Measurements from ENCODE around the gene SCN1A. TPM values are rescaled to one million over a fixed set of nuclear protein-coding genes. Genes with fewer than 3 reads are reported as not detected.

SCN1A gene
- total RNA-seq, 1 donor from 2014 or later, result 0.26 TPM

GRCh38 chr2:165970663-165971062 is 157.2 kb downstream of the SCN1A start:
- no peaks in the 10 kb centered on the region for H3K4me1 Mint-ChIP-seq (ENCODE audit: low read depth)
- DNase-seq (ENCODE audit: low spot score, unreplicated experiment), result no peak
- no peak for TF ChIP-seq CTCF (IDR thresholded peaks at IDR 0.05; ENCODE audit: unreplicated experiment)
- H3K27ac Mint-ChIP-seq, result no peak overlapping the region
- H3K36me3 Mint-ChIP-seq (ENCODE audit: insufficient read depth), result no peaks in the 10 kb centered on the region
- H3K27me3 Mint-ChIP-seq, result no peaks in the 10 kb centered on the region
- no peak overlapping the region for H3K4me3 Mint-ChIP-seq (ENCODE audit: low read depth)
- H3K9me3 Mint-ChIP-seq (ENCODE audit: low read depth), result no peaks in the 10 kb centered on the region

GRCh38 chr2:165969227-165969626 is 158.6 kb downstream of the SCN1A start:
- Mint-ChIP-seq H3K4me1 (ENCODE audit: low read depth) (no peaks in the 10 kb centered on the region), H3K4me3 (ENCODE audit: low read depth) (no peak overlapping the region), H3K27ac (no peak overlapping the region), H3K27me3 (no peaks in the 10 kb centered on the region), H3K36me3 (ENCODE audit: insufficient read depth) (no peaks in the 10 kb centered on the region), H3K9me3 (ENCODE audit: low read depth) (no peaks in the 10 kb centered on the region)
- DNase-seq (ENCODE audit: low spot score, unreplicated experiment), result no peak
- no peak for TF ChIP-seq CTCF (IDR thresholded peaks at IDR 0.05; ENCODE audit: unreplicated experiment)

- Mint-ChIP-seq H3K4me1 (ENCODE audit: low read depth) (no peaks in the 10 kb centered on the region), H3K27me3 (no peaks in the 10 kb centered on the region), H3K36me3 (ENCODE audit: insufficient read depth) (no peaks in the 10 kb centered on the region), H3K9me3 (ENCODE audit: low read depth) (no peaks in the 10 kb centered on the region), H3K4me3 (ENCODE audit: low read depth) (no peak overlapping the region), H3K27ac (no peak overlapping the region)
- DNase-seq (ENCODE audit: low spot score, unreplicated experiment), result no peak
- no peak for TF ChIP-seq CTCF (IDR thresholded peaks at IDR 0.05; ENCODE audit: unreplicated experiment)
Observed at GRCh38 chr2:165967746-165968145, 160.1 kb downstream of the SCN1A start.

- H3K9me3 Mint-ChIP-seq (ENCODE audit: low read depth), result no peaks in the 10 kb centered on the region
- no peaks in the 10 kb centered on the region for H3K36me3 Mint-ChIP-seq (ENCODE audit: insufficient read depth)
- DNase-seq (ENCODE audit: low spot score, unreplicated experiment), result no peak
- TF ChIP-seq CTCF (IDR thresholded peaks at IDR 0.05; ENCODE audit: unreplicated experiment), result no peak
- no peak overlapping the region for H3K4me3 Mint-ChIP-seq (ENCODE audit: low read depth)
- no peaks in the 10 kb centered on the region for H3K4me1 Mint-ChIP-seq (ENCODE audit: low read depth)
- no peak overlapping the region for H3K27ac Mint-ChIP-seq
- no peaks in the 10 kb centered on the region for H3K27me3 Mint-ChIP-seq
Observed at GRCh38 chr2:165961818-165962217, 166.0 kb downstream of the SCN1A start.

GRCh38 chr2:165959371-165959770 is 168.4 kb downstream of the SCN1A start:
- no peaks in the 10 kb centered on the region for H3K27me3 Mint-ChIP-seq
- no peak overlapping the region for H3K4me3 Mint-ChIP-seq (ENCODE audit: low read depth)
- no peaks in the 10 kb centered on the region for H3K36me3 Mint-ChIP-seq (ENCODE audit: insufficient read depth)
- DNase-seq (ENCODE audit: low spot score, unreplicated experiment), result no peak
- TF ChIP-seq CTCF (IDR thresholded peaks at IDR 0.05; ENCODE audit: unreplicated experiment), result no peak
- H3K9me3 Mint-ChIP-seq (ENCODE audit: low read depth), result peaks cover 3% of the 10 kb centered on the region
- H3K4me1 Mint-ChIP-seq (ENCODE audit: low read depth), result peaks cover 9% of the 10 kb centered on the region
- H3K27ac Mint-ChIP-seq, result no peak overlapping the region
